Measurements from ENCODE around the gene SLC25A26. TPM values are rescaled to one million over a fixed set of nuclear protein-coding genes. Genes with fewer than 3 reads are reported as not detected.

Gene SLC25A26
- total RNA-seq, 1 donor from 2014 or later: 39.0 TPM

GRCh38 chr3:66227051-66227450, 6.2 kb downstream of the SLC25A26 start:
- DNase-seq (ENCODE audit: low read depth) (no peak), FAIRE-seq (no peak)
- Histone ChIP-seq H3K27me3 (ENCODE audit: control insufficient read depth, insufficient read depth, low read length) (no peaks in the 10 kb centered on the region), H3K4me3 (ENCODE audit: low read depth, low read length) (no peak overlapping the region), H3K36me3 (ENCODE audit: control insufficient read depth, insufficient read depth, low read length) (no peaks in the 10 kb centered on the region)
- TF ChIP-seq CTCF (IDR thresholded peaks at IDR 0.05; ENCODE audit: insufficient read depth, low read length, severe bottlenecking): no peak

- Histone ChIP-seq H3K36me3 (ENCODE audit: control insufficient read depth, insufficient read depth, low read length) (no peaks in the 10 kb centered on the region), H3K4me3 (ENCODE audit: low read depth, low read length) (no peak overlapping the region), H3K27me3 (ENCODE audit: control insufficient read depth, insufficient read depth, low read length) (no peaks in the 10 kb centered on the region)
- DNase-seq (ENCODE audit: low read depth) (no peak), FAIRE-seq (no peak)
- TF ChIP-seq CTCF (IDR thresholded peaks at IDR 0.05; ENCODE audit: insufficient read depth, low read length, severe bottlenecking): no peak
Measured at GRCh38 chr3:66227915-66228314, 7.1 kb downstream of the SLC25A26 start.

GRCh38 chr3:66228707-66229106, 7.9 kb downstream of the SLC25A26 start:
- Histone ChIP-seq H3K36me3 (ENCODE audit: control insufficient read depth, insufficient read depth, low read length) (no peaks in the 10 kb centered on the region), H3K27me3 (ENCODE audit: control insufficient read depth, insufficient read depth, low read length) (no peaks in the 10 kb centered on the region), H3K4me3 (ENCODE audit: low read depth, low read length) (no peak overlapping the region)
- TF ChIP-seq CTCF (IDR thresholded peaks at IDR 0.05; ENCODE audit: insufficient read depth, low read length, severe bottlenecking): no peak
- no peak for DNase-seq (ENCODE audit: low read depth)
- FAIRE-seq: no peak

- Histone ChIP-seq H3K4me3 (ENCODE audit: low read depth, low read length) (no peak overlapping the region), H3K27me3 (ENCODE audit: control insufficient read depth, insufficient read depth, low read length) (no peaks in the 10 kb centered on the region), H3K36me3 (ENCODE audit: control insufficient read depth, insufficient read depth, low read length) (no peaks in the 10 kb centered on the region)
- no peak for TF ChIP-seq CTCF (IDR thresholded peaks at IDR 0.05; ENCODE audit: insufficient read depth, low read length, severe bottlenecking)
- FAIRE-seq (no peak), DNase-seq (ENCODE audit: low read depth) (no peak)
Measured at GRCh38 chr3:66229931-66230330, 9.1 kb downstream of the SLC25A26 start.

GRCh38 chr3:66233033-66233432, 12.2 kb downstream of the SLC25A26 start:
- Histone ChIP-seq H3K36me3 (ENCODE audit: control insufficient read depth, insufficient read depth, low read length) (no peaks in the 10 kb centered on the region), H3K4me3 (ENCODE audit: low read depth, low read length) (no peak overlapping the region), H3K27me3 (ENCODE audit: control insufficient read depth, insufficient read depth, low read length) (no peaks in the 10 kb centered on the region)
- no peak for TF ChIP-seq CTCF (IDR thresholded peaks at IDR 0.05; ENCODE audit: insufficient read depth, low read length, severe bottlenecking)
- DNase-seq (ENCODE audit: low read depth) (no peak), FAIRE-seq (no peak)

GRCh38 chr3:66236281-66236680, 15.5 kb downstream of the SLC25A26 start:
- FAIRE-seq (no peak), DNase-seq (ENCODE audit: low read depth) (no peak)
- H3K36me3 ChIP-seq (ENCODE audit: control insufficient read depth, insufficient read depth, low read length): no peaks in the 10 kb centered on the region
- H3K4me3 ChIP-seq (ENCODE audit: low read depth, low read length): no peak overlapping the region
- TF ChIP-seq CTCF (IDR thresholded peaks at IDR 0.05; ENCODE audit: insufficient read depth, low read length, severe bottlenecking): no peak
- H3K27me3 ChIP-seq (ENCODE audit: control insufficient read depth, insufficient read depth, low read length): no peaks in the 10 kb centered on the region

All from bronchial epithelial cell (primary cell).